SHP77 (cell line): ENCODE results near the gene ZNF568.

Experiments
- DNase-seq, 2 experiments: peaks; one replicate each; lab custom pipeline; 2025; lab: John Stamatoyannopoulos, UW

Gene ZNF568

GRCh38 chr19:36915992-36916830 lies at the start of gene ZNF568, which contains the start of gene ZNF829:
Gene ZNF568 (plus strand): TSS chr19:36916332. CDS start chr19:36922771, 6,439 bp downstream.
Gene ZNF829 (minus strand): TSS chr19:36916291. CDS start chr19:36915167, 1,124 bp downstream.
- DNase-seq: peak; percentile 83 to 93

- no peak for DNase-seq
These were observed 38.9 kb upstream of the ZNF568 start for GRCh38 chr19:36876993-36877938.

- no peak for DNase-seq
These were observed 24.3 kb upstream of the ZNF568 start for GRCh38 chr19:36891768-36892357.

- no peak for DNase-seq
These were observed 21.2 kb upstream of the ZNF568 start for GRCh38 chr19:36894849-36895383.

- no peak for DNase-seq
These were observed 17.7 kb upstream of the ZNF568 start for GRCh38 chr19:36898422-36898821.

- peak; percentile 3 to 34 for DNase-seq
These were observed 859 bp downstream of the ZNF568 start for GRCh38 chr19:36916991-36917390.

GRCh38 chr19:36918090-36918489 lies 2.0 kb downstream of the ZNF568 start:
- DNase-seq: no peak

GRCh38 chr19:36931684-36932083 lies 15.6 kb downstream of the ZNF568 start:
- DNase-seq: no peak

GRCh38 chr19:36939153-36939552 lies 23.0 kb downstream of the ZNF568 start:
- no peak for DNase-seq

GRCh38 chr19:36950335-36951119 lies 34.4 kb downstream of the ZNF568 start:
- DNase-seq: no peak

GRCh38 chr19:36962346-36962745 lies 46.2 kb downstream of the ZNF568 start:
- DNase-seq: no peak

GRCh38 chr19:36963280-36963679 lies 47.1 kb downstream of the ZNF568 start:
- DNase-seq: peak; percentile 70 to 88

GRCh38 chr19:36972571-36972970 lies 56.4 kb downstream of the ZNF568 start:
- no peak for DNase-seq

- no peak for DNase-seq
These were observed 57.1 kb downstream of the ZNF568 start for GRCh38 chr19:36973021-36973843.

- DNase-seq: no peak
These were observed 57.7 kb downstream of the ZNF568 start for GRCh38 chr19:36973844-36974195.

- DNase-seq: no peak
These were observed 70.0 kb downstream of the ZNF568 start for GRCh38 chr19:36986131-36986530.

- peak; percentile 76 to 86 for DNase-seq
These were observed 70.5 kb downstream of the ZNF568 start for GRCh38 chr19:36986601-36987000.

GRCh38 chr19:36987091-36987490 lies 71.0 kb downstream of the ZNF568 start:
- DNase-seq: peak; percentile 2 to 32

GRCh38 chr19:36997152-36997842 lies 81.2 kb downstream of the ZNF568 start:
- no peak for DNase-seq

GRCh38 chr19:36997843-36998235 lies 81.7 kb downstream of the ZNF568 start:
- no peak for DNase-seq
